ENCODE results near the gene LTK. TPM values are rescaled to one million over a fixed set of nuclear protein-coding genes. Genes with fewer than 3 reads are reported as not detected.

Gene LTK
- total RNA-seq, 1 experiment from 2014 or later = 5.4 TPM

- no TSS peak for BruUV-seq (replicated peaks)
- H3K36me3 ChIP-seq (ENCODE audit: insufficient read depth, low read length, poor library complexity, severe bottlenecking) = no peaks in the 10 kb centered on the region
- CTCF ChIA-PET = no interaction called here
- H3K27me3 ChIP-seq (replicated peaks; ENCODE audit: insufficient read depth, low read depth, low read length, poor library complexity) = no peaks in the 10 kb centered on the region
- POLR2A ChIA-PET (ENCODE audit: low non-redundant PET) = no interaction called here
- H3K9me3 ChIP-seq (ENCODE audit: low read depth, low read length, poor library complexity, severe bottlenecking) = no peaks in the 10 kb centered on the region
- H3K4me1 ChIP-seq (ENCODE audit: insufficient read depth, low read length, poor library complexity, severe bottlenecking) = peaks cover 21% of the 10 kb centered on the region
- H3K27ac ChIP-seq (ENCODE audit: low read depth, low read length, poor library complexity, severe bottlenecking) = no peak overlapping the region
- TF ChIP-seq EZH2 (IDR thresholded peaks at IDR 0.05; ENCODE audit: borderline replicate concordance, low read depth, low read length, poor library complexity, severe bottlenecking) = no peak
- TF ChIP-seq CTCF (conservative IDR thresholded peaks at IDR 0.05; ENCODE audit: low read depth, low read length) = no peak
- intact Hi-C loops (cut with micrococcal nuclease; ENCODE audit: unreplicated experiment) = no loop called here
- no peak overlapping the region for H3K4me3 ChIP-seq (ENCODE audit: low read depth, low read length, poor library complexity, severe bottlenecking)
- DNase-seq (ENCODE audit: low spot score) = no peak
These were observed 17.7 kb downstream of the LTK start for GRCh38 chr15:41495736-41496599.

GRCh38 chr15:41494922-41495735, 18.5 kb downstream of the LTK start:
- Histone ChIP-seq H3K36me3 (ENCODE audit: insufficient read depth, low read length, poor library complexity, severe bottlenecking) (no peaks in the 10 kb centered on the region), H3K27ac (ENCODE audit: low read depth, low read length, poor library complexity, severe bottlenecking) (no peak overlapping the region), H3K4me1 (ENCODE audit: insufficient read depth, low read length, poor library complexity, severe bottlenecking) (peaks cover 19% of the 10 kb centered on the region), H3K9me3 (ENCODE audit: low read depth, low read length, poor library complexity, severe bottlenecking) (no peaks in the 10 kb centered on the region), H3K27me3 (replicated peaks; ENCODE audit: insufficient read depth, low read depth, low read length, poor library complexity) (no peaks in the 10 kb centered on the region), H3K4me3 (ENCODE audit: low read depth, low read length, poor library complexity, severe bottlenecking) (peak overlapping the region; percentile 53)
- no TSS peak for BruUV-seq (replicated peaks)
- POLR2A ChIA-PET (ENCODE audit: low non-redundant PET) = no interaction called here
- intact Hi-C loops (cut with micrococcal nuclease; ENCODE audit: unreplicated experiment) = no loop called here
- DNase-seq (ENCODE audit: low spot score) = no peak
- CTCF ChIA-PET = interaction anchor here (0.5 kb wide), 1 partner anchor 175 kb away, joined by 10 read pairs; no protein-coding TSS in a partner anchor
- TF ChIP-seq EZH2 (IDR thresholded peaks at IDR 0.05; ENCODE audit: borderline replicate concordance, low read depth, low read length, poor library complexity, severe bottlenecking) (no peak), CTCF (conservative IDR thresholded peaks at IDR 0.05; ENCODE audit: low read depth, low read length) (no peak)

GRCh38 chr15:41494190-41494921, 19.3 kb downstream of the LTK start:
- no peak overlapping the region for H3K27ac ChIP-seq (ENCODE audit: low read depth, low read length, poor library complexity, severe bottlenecking)
- ChIA-PET CTCF (no interaction called here), POLR2A (ENCODE audit: low non-redundant PET) (no interaction called here)
- H3K4me3 ChIP-seq (ENCODE audit: low read depth, low read length, poor library complexity, severe bottlenecking) = peak overlapping the region; percentile 53
- DNase-seq (ENCODE audit: low spot score) = peak; percentile 40
- TF ChIP-seq CTCF (conservative IDR thresholded peaks at IDR 0.05; ENCODE audit: low read depth, low read length) (no peak), EZH2 (IDR thresholded peaks at IDR 0.05; ENCODE audit: borderline replicate concordance, low read depth, low read length, poor library complexity, severe bottlenecking) (no peak)
- no peaks in the 10 kb centered on the region for H3K27me3 ChIP-seq (replicated peaks; ENCODE audit: insufficient read depth, low read depth, low read length, poor library complexity)
- H3K9me3 ChIP-seq (ENCODE audit: low read depth, low read length, poor library complexity, severe bottlenecking) = no peaks in the 10 kb centered on the region
- no TSS peak for BruUV-seq (replicated peaks)
- intact Hi-C loops (cut with micrococcal nuclease; ENCODE audit: unreplicated experiment) = no loop called here
- no peaks in the 10 kb centered on the region for H3K36me3 ChIP-seq (ENCODE audit: insufficient read depth, low read length, poor library complexity, severe bottlenecking)
- peaks cover 19% of the 10 kb centered on the region for H3K4me1 ChIP-seq (ENCODE audit: insufficient read depth, low read length, poor library complexity, severe bottlenecking)
